RWPE1 (cell line): ENCODE measurements around the gene TM6SF1.

Source experiments
- CTCF ChIA-PET: fragments of 350-600 bp; sonication (Branson Sonifier 250); formaldehyde crosslinking; extraction: SDS; loops from one replicate; lab custom pipeline; 2021; lab: Yijun Ruan, JAX
- POLR2A ChIA-PET: fragments of 400-600 bp; formaldehyde crosslinking; extraction: SDS; loops from one replicate; lab custom pipeline; 2020; ENCODE audit warnings: antibody characterized with exemption; ENCODE audit not compliant: low non-redundant PET; lab: Yijun Ruan, JAX
- DNase-seq: peaks from one replicate; pipeline ENCODE4 v3.0.0; 2012; ENCODE audit warnings: low spot score
- H3K27ac ChIP-seq: fragments of 450-650 bp; 2 replicates; pipeline ENCODE4 v1.5.1; 2017
- CTCF ChIP-seq: fragments of 450-650 bp; conservative IDR thresholded peaks from 2 replicates; pipeline ENCODE4 v1.5.1; 2017; ENCODE audit warnings: low read depth, mild to moderate bottlenecking

Gene TM6SF1

GRCh38 chr15:83109532-83109931, 2.1 kb downstream of the TM6SF1 start:
- no peak for DNase-seq
- ChIA-PET POLR2A (no interaction called here), CTCF (no interaction called here)
- no peak for TF ChIP-seq CTCF
- H3K27ac ChIP-seq: no peak overlapping the region

- ChIA-PET POLR2A (no interaction called here), CTCF (interaction anchor here (0.6 kb wide), 1 partner anchor 477 kb away, joined by 3 read pairs; no protein-coding TSS in a partner anchor)
- no peak overlapping the region for H3K27ac ChIP-seq
- no peak for TF ChIP-seq CTCF
- no peak for DNase-seq
Observed at GRCh38 chr15:83110381-83110780, 2.9 kb downstream of the TM6SF1 start.

- no peak for TF ChIP-seq CTCF
- POLR2A ChIA-PET: no interaction called here
- DNase-seq: no peak
- CTCF ChIA-PET: no interaction called here
- H3K27ac ChIP-seq: no peak overlapping the region
Observed at GRCh38 chr15:83111149-83111548, 3.7 kb downstream of the TM6SF1 start.

GRCh38 chr15:83112233-83112955, 4.9 kb downstream of the TM6SF1 start:
- no peak overlapping the region for H3K27ac ChIP-seq
- DNase-seq: no peak
- no peak for TF ChIP-seq CTCF
- ChIA-PET POLR2A (no interaction called here), CTCF (no interaction called here)

GRCh38 chr15:83112956-83113299, 5.5 kb downstream of the TM6SF1 start:
- H3K27ac ChIP-seq: no peak overlapping the region
- POLR2A ChIA-PET: no interaction called here
- CTCF ChIA-PET: no interaction called here

More at GRCh38 chr15:83112956-83113299, 5.5 kb downstream of the TM6SF1 start:
- no peak for DNase-seq
- no peak for TF ChIP-seq CTCF
